ENCODE measurements around the gene ELAVL1. TPM values are rescaled to one million over a fixed set of nuclear protein-coding genes. Genes with fewer than 3 reads are reported as not detected.

The ELAVL1 gene
- polyA plus RNA-seq, 1 donor from 2014 or later: 19.1 TPM

DNA sequence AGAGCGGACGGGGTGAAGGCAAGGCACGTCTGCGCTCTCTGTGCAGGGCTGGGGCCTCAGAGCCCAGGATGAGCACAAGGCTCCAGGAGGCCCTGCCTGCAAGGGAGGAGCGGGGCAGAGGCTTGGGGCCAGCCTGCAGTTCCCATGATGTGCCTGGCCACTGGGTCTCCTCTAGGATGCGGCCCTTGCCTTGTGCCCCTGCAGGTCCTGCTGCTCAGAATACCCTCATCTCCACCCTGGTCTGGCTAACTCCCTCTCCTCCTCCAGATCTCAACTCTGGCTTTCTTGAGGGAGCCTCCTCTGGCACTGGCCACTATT lies 27.8 kb downstream of the ELAVL1 start:
- Histone ChIP-seq H2AFZ (ENCODE audit: low read depth, low read length) (no peak overlapping the region), H3K4me3 (ENCODE audit: low read length) (no peak overlapping the region), H3F3A (ENCODE audit: insufficient read depth, low read length, poor library complexity, severe bottlenecking) (no peaks in the 10 kb centered on the region), H3K27me3 (ENCODE audit: insufficient read depth, low read depth, low read length) (no peaks in the 10 kb centered on the region), H3K9me3 (ENCODE audit: low read length) (no peaks in the 10 kb centered on the region), H3K9me2 (ENCODE audit: insufficient read depth, low read length) (no peaks in the 10 kb centered on the region), H3K36me3 (ENCODE audit: insufficient read depth, low read length) (no peaks in the 10 kb centered on the region), H4K20me1 (ENCODE audit: insufficient read depth) (no peaks in the 10 kb centered on the region), H3K4me2 (ENCODE audit: low read length) (no peak overlapping the region), H3K27ac (ENCODE audit: low read length) (no peak overlapping the region), H3K79me2 (replicated peaks; ENCODE audit: insufficient read depth, low read length) (no peaks in the 10 kb centered on the region), H3K9ac (ENCODE audit: low read length) (no peak overlapping the region)
- TF ChIP-seq SMC3 (conservative IDR thresholded peaks at IDR 0.05; ENCODE audit: poor library complexity): no peak
- TF ChIP-seq, protein P1, sequence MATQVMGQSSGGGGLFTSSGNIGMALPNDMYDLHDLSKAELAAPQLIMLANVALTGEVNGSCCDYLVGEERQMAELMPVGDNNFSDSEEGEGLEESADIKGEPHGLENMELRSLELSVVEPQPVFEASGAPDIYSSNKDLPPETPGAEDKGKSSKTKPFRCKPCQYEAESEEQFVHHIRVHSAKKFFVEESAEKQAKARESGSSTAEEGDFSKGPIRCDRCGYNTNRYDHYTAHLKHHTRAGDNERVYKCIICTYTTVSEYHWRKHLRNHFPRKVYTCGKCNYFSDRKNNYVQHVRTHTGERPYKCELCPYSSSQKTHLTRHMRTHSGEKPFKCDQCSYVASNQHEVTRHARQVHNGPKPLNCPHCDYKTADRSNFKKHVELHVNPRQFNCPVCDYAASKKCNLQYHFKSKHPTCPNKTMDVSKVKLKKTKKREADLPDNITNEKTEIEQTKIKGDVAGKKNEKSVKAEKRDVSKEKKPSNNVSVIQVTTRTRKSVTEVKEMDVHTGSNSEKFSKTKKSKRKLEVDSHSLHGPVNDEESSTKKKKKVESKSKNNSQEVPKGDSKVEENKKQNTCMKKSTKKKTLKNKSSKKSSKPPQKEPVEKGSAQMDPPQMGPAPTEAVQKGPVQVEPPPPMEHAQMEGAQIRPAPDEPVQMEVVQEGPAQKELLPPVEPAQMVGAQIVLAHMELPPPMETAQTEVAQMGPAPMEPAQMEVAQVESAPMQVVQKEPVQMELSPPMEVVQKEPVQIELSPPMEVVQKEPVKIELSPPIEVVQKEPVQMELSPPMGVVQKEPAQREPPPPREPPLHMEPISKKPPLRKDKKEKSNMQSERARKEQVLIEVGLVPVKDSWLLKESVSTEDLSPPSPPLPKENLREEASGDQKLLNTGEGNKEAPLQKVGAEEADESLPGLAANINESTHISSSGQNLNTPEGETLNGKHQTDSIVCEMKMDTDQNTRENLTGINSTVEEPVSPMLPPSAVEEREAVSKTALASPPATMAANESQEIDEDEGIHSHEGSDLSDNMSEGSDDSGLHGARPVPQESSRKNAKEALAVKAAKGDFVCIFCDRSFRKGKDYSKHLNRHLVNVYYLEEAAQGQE (IDR thresholded peaks at IDR 0.05; ENCODE audit: borderline replicate concordance): no peak
- TF ChIP-seq, protein P2, sequence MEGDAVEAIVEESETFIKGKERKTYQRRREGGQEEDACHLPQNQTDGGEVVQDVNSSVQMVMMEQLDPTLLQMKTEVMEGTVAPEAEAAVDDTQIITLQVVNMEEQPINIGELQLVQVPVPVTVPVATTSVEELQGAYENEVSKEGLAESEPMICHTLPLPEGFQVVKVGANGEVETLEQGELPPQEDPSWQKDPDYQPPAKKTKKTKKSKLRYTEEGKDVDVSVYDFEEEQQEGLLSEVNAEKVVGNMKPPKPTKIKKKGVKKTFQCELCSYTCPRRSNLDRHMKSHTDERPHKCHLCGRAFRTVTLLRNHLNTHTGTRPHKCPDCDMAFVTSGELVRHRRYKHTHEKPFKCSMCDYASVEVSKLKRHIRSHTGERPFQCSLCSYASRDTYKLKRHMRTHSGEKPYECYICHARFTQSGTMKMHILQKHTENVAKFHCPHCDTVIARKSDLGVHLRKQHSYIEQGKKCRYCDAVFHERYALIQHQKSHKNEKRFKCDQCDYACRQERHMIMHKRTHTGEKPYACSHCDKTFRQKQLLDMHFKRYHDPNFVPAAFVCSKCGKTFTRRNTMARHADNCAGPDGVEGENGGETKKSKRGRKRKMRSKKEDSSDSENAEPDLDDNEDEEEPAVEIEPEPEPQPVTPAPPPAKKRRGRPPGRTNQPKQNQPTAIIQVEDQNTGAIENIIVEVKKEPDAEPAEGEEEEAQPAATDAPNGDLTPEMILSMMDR (IDR thresholded peaks at IDR 0.05; ENCODE audit: poor library complexity, severe bottlenecking): no peak
- TF ChIP-seq POLR2AphosphoS5 (IDR thresholded peaks at IDR 0.05): no peak
- TF ChIP-seq TAF1 (IDR thresholded peaks at IDR 0.05; ENCODE audit: low read depth): no peak
- TF ChIP-seq EP300 (conservative IDR thresholded peaks at IDR 0.05; ENCODE audit: poor library complexity, severe bottlenecking): no peak
- no peak for TF ChIP-seq MXI1 (conservative IDR thresholded peaks at IDR 0.05; ENCODE audit: poor library complexity, severe bottlenecking)
- no peak for TF ChIP-seq RAD21 (conservative IDR thresholded peaks at IDR 0.05)
- no peak for TF ChIP-seq EZH2 (IDR thresholded peaks at IDR 0.05; ENCODE audit: borderline replicate concordance, insufficient read depth, low read length, poor library complexity, severe bottlenecking)

DNA sequence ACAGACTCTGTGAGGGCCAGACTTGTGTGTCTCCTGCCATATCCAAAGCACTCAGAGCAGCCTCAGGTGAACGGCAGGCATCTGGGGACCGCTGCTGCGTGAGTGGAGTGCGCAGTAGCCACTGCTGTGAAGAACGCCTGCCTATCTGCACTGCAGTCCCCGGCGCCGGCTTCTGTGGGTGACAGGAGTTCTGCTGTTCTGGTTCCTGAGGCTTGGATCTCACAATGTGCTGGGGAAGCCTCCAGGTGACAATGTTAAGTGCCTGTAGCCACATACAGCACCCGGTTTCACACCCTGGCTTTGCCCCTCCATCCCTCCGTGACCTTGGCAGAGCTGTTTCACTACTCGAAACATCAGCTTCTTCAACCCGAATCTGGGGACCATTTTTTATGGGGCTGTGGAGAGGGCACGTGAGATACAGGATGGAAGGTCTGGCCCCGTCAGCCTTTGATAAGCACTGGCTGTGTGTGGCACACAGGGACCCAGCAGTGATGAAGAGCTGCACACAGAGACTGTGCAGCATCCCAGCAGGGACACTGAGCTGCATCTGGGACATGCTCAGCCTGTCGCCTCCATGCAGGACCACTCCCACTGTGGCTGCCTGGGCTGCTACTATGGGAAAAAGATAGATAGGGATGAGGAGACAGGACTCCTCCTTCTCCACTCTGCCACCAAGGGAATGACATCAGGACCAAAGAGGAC lies 28.3 kb downstream of the ELAVL1 start:
- Histone ChIP-seq H2AFZ (ENCODE audit: low read depth, low read length) (no peak overlapping the region), H3K4me2 (ENCODE audit: low read length) (no peak overlapping the region), H3K9me2 (ENCODE audit: insufficient read depth, low read length) (no peaks in the 10 kb centered on the region), H3K9me3 (ENCODE audit: low read length) (no peaks in the 10 kb centered on the region), H3F3A (ENCODE audit: insufficient read depth, low read length, poor library complexity, severe bottlenecking) (no peaks in the 10 kb centered on the region), H3K27me3 (ENCODE audit: insufficient read depth, low read depth, low read length) (no peaks in the 10 kb centered on the region), H3K4me3 (ENCODE audit: low read length) (no peak overlapping the region), H4K20me1 (ENCODE audit: insufficient read depth) (no peaks in the 10 kb centered on the region), H3K9ac (ENCODE audit: low read length) (no peak overlapping the region), H3K79me2 (replicated peaks; ENCODE audit: insufficient read depth, low read length) (no peaks in the 10 kb centered on the region), H3K36me3 (ENCODE audit: insufficient read depth, low read length) (no peaks in the 10 kb centered on the region), H3K27ac (ENCODE audit: low read length) (no peak overlapping the region)
- no peak for TF ChIP-seq TAF1 (IDR thresholded peaks at IDR 0.05; ENCODE audit: low read depth)
- no peak for TF ChIP-seq EZH2 (IDR thresholded peaks at IDR 0.05; ENCODE audit: borderline replicate concordance, insufficient read depth, low read length, poor library complexity, severe bottlenecking)
- TF ChIP-seq, protein P2 (IDR thresholded peaks at IDR 0.05; ENCODE audit: poor library complexity, severe bottlenecking): no peak
- TF ChIP-seq EP300 (conservative IDR thresholded peaks at IDR 0.05; ENCODE audit: poor library complexity, severe bottlenecking): no peak
- no peak for TF ChIP-seq POLR2AphosphoS5 (IDR thresholded peaks at IDR 0.05)
- no peak for TF ChIP-seq SMC3 (conservative IDR thresholded peaks at IDR 0.05; ENCODE audit: poor library complexity)
- no peak for TF ChIP-seq MXI1 (conservative IDR thresholded peaks at IDR 0.05; ENCODE audit: poor library complexity, severe bottlenecking)

Measured in neural cell (in vitro differentiated cells).